Muscle of leg (tissue), 11 donors: ENCODE measurements around the gene CCL2. TPM values are rescaled to one million over a fixed set of nuclear protein-coding genes. Genes with fewer than 3 reads are reported as not detected.
"Not testable (repeated sequence)": the region's sequence is repeated elsewhere in the genome, so short reads cannot be mapped to it uniquely, and the experiment has no call there.

Source experiments
- DNase-seq: peaks from one replicate; pipeline ENCODE4 v3.0.0; 2013
- H3K27ac ChIP-seq: one replicate; pipeline ENCODE4 v1.5.1; 2013; ENCODE audit warnings: mild to moderate bottlenecking, low read length, control low read depth
- H3K27me3 ChIP-seq: one replicate; pipeline ENCODE4 v1.6.1; 2013; ENCODE audit warnings: low read length; ENCODE audit not compliant: control insufficient read depth, insufficient read depth
- H3K36me3 ChIP-seq: one replicate; pipeline ENCODE4 v1.6.1; 2013; ENCODE audit warnings: low read length; ENCODE audit not compliant: control insufficient read depth, insufficient read depth
- H3K4me1 ChIP-seq: one replicate; pipeline ENCODE4 v1.6.1; 2013; ENCODE audit warnings: low read length; ENCODE audit not compliant: control insufficient read depth, insufficient read depth
- H3K4me3 ChIP-seq: one replicate; pipeline ENCODE4 v1.5.1; 2013; ENCODE audit warnings: low read length, control low read depth
- H3K9me3 ChIP-seq: replicated peaks from 2 replicates; pipeline ENCODE4 v1.6.1; 2013; ENCODE audit warnings: low read depth, low read length; ENCODE audit not compliant: control insufficient read depth
- WGBS: methylation state at CpG from one replicate; pipeline ENCODE4 v1.1.5; 2013; ENCODE audit warnings: missing lambda C conversion rate; ENCODE audit not compliant: insufficient coverage; 5-methylcytosine and 5-hydroxymethylcytosine counted together
- polyA plus RNA-seq, 8 donors: library from polyadenylated mRNA; unstranded; fragments of 120-200 nt; gene quantifications; one replicate each; pipeline versions ENCODE4 v1.2.1 to v1.2.3, GENCODE V29; 2013; ENCODE audit warnings: inconsistent platforms in 1 of 8, low replicate concordance in 1 of 8; ENCODE audit not compliant: insufficient read length in 8 of 8, insufficient read depth in 1 of 8
- total RNA-seq: library from RNA; stranded (reverse); fragments of 120-200 nt; gene quantifications from one replicate; pipeline ENCODE4 v1.2.4, GENCODE V29; 2013

The CCL2 gene
- total and polyA plus RNA-seq, 9 donors: 35.3 to 77.4 (median 53.8) TPM

DNA sequence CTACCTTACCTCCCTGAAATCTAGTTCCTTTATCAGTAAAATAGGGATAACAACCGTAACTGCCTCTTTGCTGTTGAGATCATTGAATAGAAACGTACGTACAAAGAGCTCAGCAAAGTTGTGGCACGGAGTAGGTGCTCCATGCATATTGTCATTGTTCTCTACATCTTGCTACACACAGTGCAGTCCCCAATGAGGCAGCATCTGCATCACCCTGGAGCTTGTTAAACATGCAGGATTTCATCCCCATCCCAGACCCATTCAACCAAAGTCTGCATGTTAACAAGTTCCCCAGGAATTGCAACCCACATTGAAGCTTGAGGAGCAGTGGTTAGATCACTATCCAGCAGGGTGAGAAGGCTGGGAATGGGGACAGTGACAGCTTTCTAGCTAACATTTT lies 33.7 kb upstream of the CCL2 start:
- no peak for DNase-seq
- no peak overlapping the region for H3K27ac ChIP-seq
- no peaks in the 10 kb centered on the region for H3K36me3 ChIP-seq
- H3K4me1 ChIP-seq: peaks cover 2% of the 10 kb centered on the region
- H3K9me3 ChIP-seq: no peaks in the 10 kb centered on the region
- 70% methylated on average over 3 of the region's 4 CpGs for WGBS
- no peak overlapping the region for H3K4me3 ChIP-seq
- H3K27me3 ChIP-seq: no peaks in the 10 kb centered on the region

DNA sequence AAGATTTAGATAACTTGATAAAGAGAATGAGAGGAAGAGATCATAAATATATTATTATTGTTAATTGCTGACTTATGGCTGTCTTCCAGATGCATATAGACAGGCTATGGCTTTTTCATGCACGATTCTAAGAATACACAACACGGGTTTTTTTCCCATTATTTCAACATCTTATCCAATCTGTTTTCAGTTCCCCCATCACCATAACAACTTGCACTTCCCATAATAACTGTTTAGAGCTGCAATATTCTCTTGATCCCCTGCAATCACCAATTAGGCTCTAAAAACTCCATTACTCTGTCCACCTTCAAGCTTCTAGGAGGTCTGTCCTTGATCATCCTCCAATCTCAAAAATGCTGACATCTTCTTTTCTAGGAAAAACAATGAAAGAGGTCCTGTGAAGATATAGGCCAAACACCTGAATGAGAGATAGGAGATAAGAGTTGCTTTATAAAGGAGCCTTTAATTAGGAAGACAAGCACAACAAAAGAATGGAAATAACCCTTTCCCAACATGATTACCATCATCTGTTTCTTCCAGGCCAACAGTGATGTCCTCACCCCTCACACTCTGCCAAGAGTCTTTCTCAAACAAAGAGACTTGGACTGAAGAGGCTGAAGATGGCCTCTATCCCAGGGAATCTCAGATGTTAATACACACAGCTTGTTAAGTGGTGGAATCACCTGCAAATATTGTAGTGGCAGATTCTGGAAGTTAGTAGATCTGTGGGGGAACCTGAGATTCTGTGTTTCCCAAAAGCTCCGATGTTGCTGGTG lies 32.2 kb upstream of the CCL2 start:
- H3K27me3 ChIP-seq: no peaks in the 10 kb centered on the region
- no peak overlapping the region for H3K27ac ChIP-seq
- H3K4me1 ChIP-seq: peaks cover 2% of the 10 kb centered on the region
- DNase-seq: peak; percentile 62
- H3K4me3 ChIP-seq: no peak overlapping the region
- H3K9me3 ChIP-seq: no peaks in the 10 kb centered on the region
- H3K36me3 ChIP-seq: no peaks in the 10 kb centered on the region
- WGBS: 45% methylated on average over 2 of the region's 3 CpGs

DNA sequence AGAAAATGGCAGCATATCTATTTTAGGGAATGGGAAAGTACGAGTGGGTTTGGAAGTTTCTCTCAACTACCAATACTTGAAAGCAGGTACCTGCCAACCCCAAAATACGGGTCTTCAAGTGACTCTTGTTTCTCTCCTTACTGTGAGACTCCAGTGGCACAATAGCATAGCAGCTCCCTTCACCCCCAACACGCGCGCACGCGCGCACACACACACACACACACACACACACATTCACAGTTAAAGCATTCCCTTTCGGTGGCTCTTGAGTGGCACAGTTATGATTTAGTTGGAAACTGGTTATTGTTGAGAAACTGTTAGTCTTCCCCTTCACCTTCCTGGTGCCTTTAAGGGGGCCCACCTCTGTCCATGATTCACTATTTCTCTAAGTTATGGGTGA lies 30.0 kb upstream of the CCL2 start:
- no CpG with 5 or more reads among the region's 9 CpGs for WGBS
- Histone ChIP-seq H3K4me3 (no peak overlapping the region), H3K9me3 (peaks cover 3% of the 10 kb centered on the region), H3K4me1 (no peaks in the 10 kb centered on the region), H3K27me3 (no peaks in the 10 kb centered on the region), H3K27ac (no peak overlapping the region), H3K36me3 (no peaks in the 10 kb centered on the region)
- DNase-seq: no peak

GRCh38 chr17:34226011-34226743 lies 28.9 kb upstream of the CCL2 start:
- Histone ChIP-seq H3K36me3 (no peaks in the 10 kb centered on the region), H3K4me1 (no peaks in the 10 kb centered on the region), H3K27ac (no peak overlapping the region), H3K27me3 (no peaks in the 10 kb centered on the region), H3K4me3 (no peak overlapping the region), H3K9me3 (peaks cover 9% of the 10 kb centered on the region)
- DNase-seq: no peak
- no CpG with 5 or more reads among the region's 3 CpGs for WGBS

- Histone ChIP-seq H3K27ac (no peak overlapping the region), H3K27me3 (no peaks in the 10 kb centered on the region)
- no peak for DNase-seq
Measured at GRCh38 chr17:34226744-34227034, 28.4 kb upstream of the CCL2 start.

GRCh38 chr17:34227293-34227692 lies 27.8 kb upstream of the CCL2 start:
- WGBS: no CpG with 5 or more reads among the region's 2 CpGs
- not testable (repeated sequence) for DNase-seq

More at GRCh38 chr17:34226744-34227034, 28.4 kb upstream of the CCL2 start:
- no peaks in the 10 kb centered on the region for H3K36me3 ChIP-seq
- no peaks in the 10 kb centered on the region for H3K4me1 ChIP-seq
- H3K4me3 ChIP-seq: no peak overlapping the region
- H3K9me3 ChIP-seq: peaks cover 9% of the 10 kb centered on the region

DNA sequence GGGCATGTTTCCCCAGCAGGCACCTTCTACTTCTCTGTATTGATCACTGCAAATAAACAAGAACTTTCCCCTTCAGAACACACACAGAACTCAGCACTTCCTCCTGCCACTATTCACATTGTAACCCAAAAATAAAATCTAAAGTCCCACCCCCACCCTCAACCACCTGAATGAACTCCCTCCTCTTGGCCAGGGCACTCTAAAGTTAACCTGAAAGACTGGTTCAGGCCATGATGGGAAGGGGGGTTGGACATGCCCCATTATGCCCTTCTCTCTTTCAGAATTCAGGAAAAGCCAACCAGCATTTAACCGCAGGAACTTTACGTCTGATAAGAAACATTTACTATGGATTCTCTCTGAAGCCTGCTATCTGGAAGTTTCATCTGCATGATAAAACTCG lies 27.4 kb upstream of the CCL2 start:
- H3K27ac ChIP-seq: no peak overlapping the region
- H3K4me3 ChIP-seq: no peak overlapping the region
- H3K27me3 ChIP-seq: no peaks in the 10 kb centered on the region
- no peak for DNase-seq
- H3K36me3 ChIP-seq: no peaks in the 10 kb centered on the region
- H3K4me1 ChIP-seq: no peaks in the 10 kb centered on the region
- peaks cover 9% of the 10 kb centered on the region for H3K9me3 ChIP-seq
- WGBS: 79% methylated on average over 3 of the region's 3 CpGs

More at GRCh38 chr17:34227293-34227692, 27.8 kb upstream of the CCL2 start:
- not testable (repeated sequence) for H3K4me1 ChIP-seq, H3K36me3 ChIP-seq, H3K27me3 ChIP-seq, H3K27ac ChIP-seq, H3K4me3 ChIP-seq, H3K9me3 ChIP-seq

DNA sequence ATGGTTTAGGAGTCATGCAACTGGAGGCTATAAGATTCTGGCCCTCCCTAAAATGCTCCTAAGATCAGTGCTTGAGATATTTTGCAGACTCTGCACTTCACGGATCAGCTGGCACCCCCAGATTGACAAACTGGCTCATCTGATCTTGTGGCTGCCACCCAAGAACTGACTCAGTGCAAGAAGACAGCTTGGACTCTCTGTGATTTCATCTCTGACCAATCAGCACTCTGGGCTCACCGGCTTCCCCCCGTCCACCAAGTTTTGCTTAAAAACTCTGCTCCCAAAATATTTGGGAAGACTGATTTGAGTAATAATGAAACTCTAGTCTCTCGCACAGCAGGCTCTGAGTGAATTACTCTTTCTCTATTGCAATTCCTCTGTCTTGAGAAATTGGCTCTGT lies 26.3 kb upstream of the CCL2 start:
- Histone ChIP-seq H3K27me3 (no peaks in the 10 kb centered on the region), H3K27ac (no peak overlapping the region), H3K4me3 (no peak overlapping the region), H3K4me1 (peaks cover 5% of the 10 kb centered on the region), H3K9me3 (peaks cover 9% of the 10 kb centered on the region), H3K36me3 (no peaks in the 10 kb centered on the region)
- whole genome bisulfite sequencing: 86% methylated on average over 1 of the region's 4 CpGs
- no peak for DNase-seq

DNA sequence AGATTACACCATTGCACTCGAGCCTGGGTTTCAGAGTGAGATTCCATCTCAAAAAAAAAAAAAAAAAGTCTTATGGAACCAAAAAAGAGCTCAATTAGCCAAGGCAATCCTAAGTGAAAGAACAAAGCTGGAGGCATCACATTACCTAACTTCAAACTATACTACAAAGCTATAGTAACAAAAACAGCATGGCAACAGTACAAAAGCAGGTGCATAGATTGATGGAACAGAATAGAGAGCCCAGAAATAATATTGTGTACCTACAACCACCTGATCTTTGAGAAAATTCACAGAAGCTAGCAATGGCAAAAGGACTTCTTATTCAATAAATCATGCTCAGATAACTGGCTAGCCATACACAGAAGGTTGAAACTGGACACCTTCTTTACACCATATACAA lies 24.7 kb upstream of the CCL2 start:
- DNase-seq: no peak
- Histone ChIP-seq H3K27me3 (no peaks in the 10 kb centered on the region), H3K4me1 (peaks cover 21% of the 10 kb centered on the region), H3K4me3 (no peak overlapping the region), H3K36me3 (no peaks in the 10 kb centered on the region), H3K9me3 (peaks cover 9% of the 10 kb centered on the region), H3K27ac (no peak overlapping the region)
- no CpG with 5 or more reads among the region's 1 CpG for WGBS

DNA sequence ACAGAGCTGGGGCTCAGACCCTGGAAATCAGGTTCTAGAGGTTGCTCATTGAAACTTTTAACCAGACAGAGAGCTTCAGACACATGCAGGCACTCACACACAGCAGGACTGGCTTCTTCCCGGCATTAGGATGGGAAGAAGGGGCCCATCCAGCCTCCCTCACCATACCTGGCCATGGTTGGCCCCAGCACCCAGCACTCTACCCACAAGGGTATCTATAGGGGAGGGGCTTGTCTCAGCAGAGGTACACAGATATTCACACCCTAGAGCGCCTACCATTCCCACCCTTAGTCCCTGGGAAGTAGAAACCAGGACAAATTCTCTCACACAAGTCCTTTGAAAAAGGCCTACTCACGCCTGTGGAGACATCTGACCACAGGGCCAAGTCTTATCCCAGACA lies 20.5 kb upstream of the CCL2 start:
- peak overlapping the region; percentile 83 for H3K27ac ChIP-seq
- peaks cover 58% of the 10 kb centered on the region for H3K4me1 ChIP-seq
- no peaks in the 10 kb centered on the region for H3K27me3 ChIP-seq
- H3K9me3 ChIP-seq: peaks cover 6% of the 10 kb centered on the region
- H3K4me3 ChIP-seq: no peak overlapping the region
- DNase-seq: no peak
- WGBS: no CpG with 5 or more reads among the region's 3 CpGs
- H3K36me3 ChIP-seq: no peaks in the 10 kb centered on the region
